Psoas muscle (tissue), 8 donors: ENCODE results near the gene CHURC1. TPM values are rescaled to one million over a fixed set of nuclear protein-coding genes. Genes with fewer than 3 reads are reported as not detected.

Experiments used
- ATAC-seq, 4 donors: fragments of 200-7000 bp; cut with Tn5 transposase; one replicate each; pipeline ENCODE4 v1.9.1; 2020; ENCODE audit warnings: moderate library complexity in 3 of 4, mild to moderate bottlenecking in 2 of 4
- DNase-seq, 2 donors: peaks; one replicate each; pipeline ENCODE4 v3.0.0-alpha.2; 2020
- H3K27ac ChIP-seq: fragments of 200-600 bp; one replicate; pipeline ENCODE4 v1.8.0; 2022
- H3K27me3 ChIP-seq, 3 donors: fragments of 200-600 bp in 1 of 3; one replicate each; pipeline versions ENCODE4 v1.6.1 to v1.8.0; 2013 to 2022; ENCODE audit warnings: low read length in 2 of 3, mild to moderate bottlenecking in 2 of 3, moderate library complexity in 1 of 3; ENCODE audit not compliant: insufficient read depth in 3 of 3
- H3K36me3 ChIP-seq, 2 donors: fragments of 200-600 bp in 1 of 2; one replicate each; pipeline versions ENCODE4 v1.6.1 to v1.8.0; 2013 to 2022; ENCODE audit warnings: low read depth in 1 of 2, mild to moderate bottlenecking in 1 of 2, moderate library complexity in 1 of 2; ENCODE audit not compliant: insufficient read depth in 1 of 2
- H3K4me1 ChIP-seq: fragments of 200-600 bp; one replicate; pipeline ENCODE4 v1.8.0; 2022
- H3K4me3 ChIP-seq: fragments of 200-600 bp; one replicate; pipeline ENCODE4 v1.8.0; 2022; ENCODE audit warnings: mild to moderate bottlenecking
- H3K9me3 ChIP-seq: fragments of 200-600 bp; one replicate; pipeline ENCODE4 v1.8.0; 2022
- CTCF ChIP-seq: fragments of 200-600 bp; IDR thresholded peaks from one replicate; pipeline ENCODE4 v1.8.0; 2022; ENCODE audit warnings: antibody characterized with exemption
- whole genome bisulfite sequencing, 3 donors: extraction: QIAGEN DNeasy Blood & Tissue Kit; methylation state at CpG; one replicate each; pipeline versions ENCODE4 v1.1.6 to v1.1.7; 2013; 5-methylcytosine and 5-hydroxymethylcytosine counted together
- intact Hi-C, 2 donors: fragments of 100-400 bp; cut with DNase I; formaldehyde crosslinking; loops; one replicate each; pipeline versions ENCODE4 v1.11.0 to v1.14.2; 2022
- polyA plus RNA-seq, 3 donors: library from polyadenylated mRNA; stranded (reverse); fragments of 200-250 nt; gene quantifications; one replicate each; pipeline ENCODE4 v1.2.3, GENCODE V29; 2013
- total RNA-seq, 4 donors: library from RNA; stranded (reverse); fragmentation: NEBNext Ultra II Directional in 2 of 4; extraction: Animal tissue kit (Norgen Biotek cat#: 25700) in 2 of 4; gene quantifications; one replicate each; pipeline versions ENCODE4 v1.2.1 to v1.2.4, GENCODE V29; 2021 to 2023
- donor health status: healthy with polysubstance abuse.
- donor health status: DM: no; HTN: no; CAD: no; lungs with moderate emphysema.
- donor health status: Bipolar disorder and iron deficiency.
- donor health status: healthy.
- donor health status: DM: yes; HTN: yes; CAD: no.
- donor health status: DM: no; HTN: no; CAD: no.
- donor health status: DM: no; HTN: no; CAD: no.
- donor health status: DM: yes; HTN: yes; CAD: no.

CHURC1 gene
- total and polyA plus RNA-seq, 7 donors = 31.4 to 112 (median 77.9) TPM

GRCh38 chr14:64879635-64880220, 34.5 kb upstream of the CHURC1 start, which contains the start of gene SPTB:
Gene SPTB (minus strand): TSS chr14:64879907. CDS start chr14:64823094, 56,813 bp downstream.
- Histone ChIP-seq H3K27ac (peak within 1 kb of the TSS; percentile 98), H3K27me3 (no peaks in the 10 kb centered on the region)

GRCh38 chr14:64880221-64881121, 33.8 kb upstream of the CHURC1 start:
- no peaks in the 10 kb centered on the region for H3K9me3 ChIP-seq
- ATAC-seq = peak; percentile 33 to 47 (median 34)
- no peak for TF ChIP-seq CTCF
- intact Hi-C loops = no loop called here
- peak overlapping the region; percentile 98 for H3K27ac ChIP-seq
- H3K4me3 ChIP-seq = peak overlapping the region; percentile 92
- peak; percentile 44 to 62 for DNase-seq
- H3K4me1 ChIP-seq = peaks cover 17% of the 10 kb centered on the region
- no peaks in the 10 kb centered on the region for H3K27me3 ChIP-seq
- H3K36me3 ChIP-seq = peaks cover 0 to 22% of the 10 kb centered on the region in 2 donors
- WGBS, 3 donors = 6 to 9% (median 8%) methylated on average over 49 of the region's 49 CpGs

More at GRCh38 chr14:64879635-64880220, 34.5 kb upstream of the CHURC1 start, which contains the start of gene SPTB:
- H3K4me3 ChIP-seq = peak within 1 kb of the TSS; percentile 92
- peaks cover 0 to 27% of the 10 kb centered on the region in 2 donors for H3K36me3 ChIP-seq
- ATAC-seq (peak; percentile 86 to 92 (median 88)), DNase-seq (peak; percentile 79 to 89)
- intact Hi-C loops = loop anchor here (1.0 to 5.0 kb wide), 4 partner anchors 37 to 54 kb away; no protein-coding TSS in a partner anchor
- H3K4me1 ChIP-seq = peaks cover 25% of the 10 kb centered on the region
- no peaks in the 10 kb centered on the region for H3K9me3 ChIP-seq
- WGBS, 3 donors = 0 to 1% (median 1%) methylated on average over 26 to 61 of the region's 61 CpGs
- no peak for TF ChIP-seq CTCF

GRCh38 chr14:64885559-64885958, 28.7 kb upstream of the CHURC1 start:
- H3K27me3 ChIP-seq = no peaks in the 10 kb centered on the region
- no peaks in the 10 kb centered on the region for H3K9me3 ChIP-seq
- no peak overlapping the region for H3K4me3 ChIP-seq
- no peak for TF ChIP-seq CTCF
- ATAC-seq (no peak), DNase-seq (no peak)
- no peak overlapping the region for H3K27ac ChIP-seq
- H3K36me3 ChIP-seq = no peaks in the 10 kb centered on the region
- 94 to 98% (median 97%) methylated on average over 2 of the region's 2 CpGs for WGBS, 3 donors
- H3K4me1 ChIP-seq = no peaks in the 10 kb centered on the region
- intact Hi-C loops = no loop called here

- intact Hi-C loops = no loop called here
- Histone ChIP-seq H3K36me3 (no peaks in the 10 kb centered on the region), H3K4me1 (peaks cover 9% of the 10 kb centered on the region), H3K27ac (no peak overlapping the region), H3K9me3 (no peaks in the 10 kb centered on the region), H3K27me3 (no peaks in the 10 kb centered on the region), H3K4me3 (no peak overlapping the region)
- ATAC-seq (no peak), DNase-seq (no peak)
- 94 to 98% (median 94%) methylated on average over 6 of the region's 6 CpGs for WGBS, 3 donors
- TF ChIP-seq CTCF = no peak
Measured at GRCh38 chr14:64889352-64889751, 24.9 kb upstream of the CHURC1 start.
